ENCODE measurements around the gene PLPP4. TPM values are rescaled to one million over a fixed set of nuclear protein-coding genes. Genes with fewer than 3 reads are reported as not detected.

Gene PLPP4
- total RNA-seq, 1 experiment from 2014 or later = not detected

- no peak for TF ChIP-seq EZH2 (IDR thresholded peaks at IDR 0.05; ENCODE audit: borderline replicate concordance, low read depth, low read length, poor library complexity, severe bottlenecking)
- TF ChIP-seq CTCF (conservative IDR thresholded peaks at IDR 0.05; ENCODE audit: low read depth, low read length) = no peak
- H3K36me3 ChIP-seq (ENCODE audit: insufficient read depth, low read length, poor library complexity, severe bottlenecking) = no peaks in the 10 kb centered on the region
- POLR2A ChIA-PET (ENCODE audit: low non-redundant PET) = no interaction called here
- H3K9me3 ChIP-seq (ENCODE audit: low read depth, low read length, poor library complexity, severe bottlenecking) = no peaks in the 10 kb centered on the region
- BruUV-seq (replicated peaks) = no TSS peak
- intact Hi-C loops (cut with micrococcal nuclease; ENCODE audit: unreplicated experiment) = no loop called here
- CTCF ChIA-PET = no interaction called here
- DNase-seq (ENCODE audit: low spot score) = no peak
- H3K27ac ChIP-seq (ENCODE audit: low read depth, low read length, poor library complexity, severe bottlenecking) = no peak overlapping the region
- no peaks in the 10 kb centered on the region for H3K4me1 ChIP-seq (ENCODE audit: insufficient read depth, low read length, poor library complexity, severe bottlenecking)
- H3K27me3 ChIP-seq (replicated peaks; ENCODE audit: insufficient read depth, low read depth, low read length, poor library complexity) = peaks cover 27% of the 10 kb centered on the region
- no peak overlapping the region for H3K4me3 ChIP-seq (ENCODE audit: low read depth, low read length, poor library complexity, severe bottlenecking)
Observed at GRCh38 chr10:120575411-120575810, 118.4 kb downstream of the PLPP4 start.

GRCh38 chr10:120578134-120578533 lies 121.1 kb downstream of the PLPP4 start:
- ChIA-PET POLR2A (ENCODE audit: low non-redundant PET) (no interaction called here), CTCF (no interaction called here)
- Histone ChIP-seq H3K4me1 (ENCODE audit: insufficient read depth, low read length, poor library complexity, severe bottlenecking) (no peaks in the 10 kb centered on the region), H3K27ac (ENCODE audit: low read depth, low read length, poor library complexity, severe bottlenecking) (no peak overlapping the region), H3K27me3 (replicated peaks; ENCODE audit: insufficient read depth, low read depth, low read length, poor library complexity) (peaks cover 27% of the 10 kb centered on the region), H3K36me3 (ENCODE audit: insufficient read depth, low read length, poor library complexity, severe bottlenecking) (no peaks in the 10 kb centered on the region), H3K4me3 (ENCODE audit: low read depth, low read length, poor library complexity, severe bottlenecking) (no peak overlapping the region), H3K9me3 (ENCODE audit: low read depth, low read length, poor library complexity, severe bottlenecking) (no peaks in the 10 kb centered on the region)
- TF ChIP-seq EZH2 (IDR thresholded peaks at IDR 0.05; ENCODE audit: borderline replicate concordance, low read depth, low read length, poor library complexity, severe bottlenecking) (no peak), CTCF (conservative IDR thresholded peaks at IDR 0.05; ENCODE audit: low read depth, low read length) (no peak)
- no peak for DNase-seq (ENCODE audit: low spot score)
- intact Hi-C loops (cut with micrococcal nuclease; ENCODE audit: unreplicated experiment) = no loop called here
- no TSS peak for BruUV-seq (replicated peaks)

GRCh38 chr10:120578890-120579289 lies 121.9 kb downstream of the PLPP4 start:
- H3K27me3 ChIP-seq (replicated peaks; ENCODE audit: insufficient read depth, low read depth, low read length, poor library complexity) = peaks cover 30% of the 10 kb centered on the region
- no peak overlapping the region for H3K4me3 ChIP-seq (ENCODE audit: low read depth, low read length, poor library complexity, severe bottlenecking)
- no peak overlapping the region for H3K27ac ChIP-seq (ENCODE audit: low read depth, low read length, poor library complexity, severe bottlenecking)
- ChIA-PET CTCF (interaction anchor here (0.7 kb wide), 1 partner anchor 78 kb away, joined by 3 read pairs; no protein-coding TSS in a partner anchor), POLR2A (ENCODE audit: low non-redundant PET) (no interaction called here)
- no peaks in the 10 kb centered on the region for H3K9me3 ChIP-seq (ENCODE audit: low read depth, low read length, poor library complexity, severe bottlenecking)
- intact Hi-C loops (cut with micrococcal nuclease; ENCODE audit: unreplicated experiment) = no loop called here
- no peak for DNase-seq (ENCODE audit: low spot score)
- no peaks in the 10 kb centered on the region for H3K4me1 ChIP-seq (ENCODE audit: insufficient read depth, low read length, poor library complexity, severe bottlenecking)
- no peak for TF ChIP-seq EZH2 (IDR thresholded peaks at IDR 0.05; ENCODE audit: borderline replicate concordance, low read depth, low read length, poor library complexity, severe bottlenecking)
- no peak for TF ChIP-seq CTCF (conservative IDR thresholded peaks at IDR 0.05; ENCODE audit: low read depth, low read length)
- BruUV-seq (replicated peaks) = no TSS peak
- no peaks in the 10 kb centered on the region for H3K36me3 ChIP-seq (ENCODE audit: insufficient read depth, low read length, poor library complexity, severe bottlenecking)
